GM12872 (cell line): ENCODE measurements around the gene OPRL1.

Source experiments
- CTCF ChIP-seq: IDR thresholded peaks from 3 replicates; pipeline ENCODE4 v1.5.1; 2011; ENCODE audit warnings: low read depth, mild to moderate bottlenecking, low read length, moderate library complexity; ENCODE audit not compliant: insufficient read depth

The OPRL1 gene

GRCh38 chr20:64039293-64040160, 40.4 kb upstream of the OPRL1 start:
- no peak for TF ChIP-seq CTCF

GRCh38 chr20:64040231-64041039, 39.4 kb upstream of the OPRL1 start:
- TF ChIP-seq CTCF: no peak

DNA sequence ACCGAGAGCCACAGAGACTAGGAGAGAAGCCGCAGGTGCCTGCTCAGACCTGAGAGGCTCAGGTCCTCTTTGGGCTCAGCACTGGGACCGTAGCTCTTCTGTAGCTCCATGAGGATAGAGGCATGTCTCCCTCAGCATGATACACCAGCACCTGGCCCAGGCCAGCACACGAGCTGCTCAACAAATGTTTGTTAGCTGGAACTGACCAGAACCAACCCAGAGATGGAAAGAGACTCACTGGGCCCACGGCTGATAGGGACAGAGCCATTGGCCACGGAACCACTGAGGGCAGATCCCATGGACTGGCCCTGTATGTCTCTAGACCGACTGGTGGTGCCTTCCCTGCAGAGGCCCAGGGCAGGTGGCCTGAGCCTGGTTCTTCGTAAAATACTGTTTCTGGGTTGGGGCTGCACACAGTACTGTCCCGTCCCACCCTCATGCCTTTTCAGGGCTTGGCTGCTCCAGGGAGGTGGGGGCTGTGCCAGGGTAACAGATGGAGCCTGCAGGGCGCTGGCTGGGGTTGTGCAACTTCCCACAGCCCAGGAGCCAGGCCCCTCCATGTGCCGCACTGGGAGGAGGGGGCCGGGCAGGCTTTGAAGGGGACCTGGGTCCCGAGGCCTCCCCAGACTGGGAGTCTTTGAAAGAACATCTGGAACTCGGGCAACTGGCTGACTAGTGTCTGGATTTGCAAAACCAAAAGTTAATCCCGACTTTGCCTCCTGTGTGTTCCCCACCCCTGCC, 38.7 kb upstream of the OPRL1 start:
- TF ChIP-seq CTCF: no peak

DNA sequence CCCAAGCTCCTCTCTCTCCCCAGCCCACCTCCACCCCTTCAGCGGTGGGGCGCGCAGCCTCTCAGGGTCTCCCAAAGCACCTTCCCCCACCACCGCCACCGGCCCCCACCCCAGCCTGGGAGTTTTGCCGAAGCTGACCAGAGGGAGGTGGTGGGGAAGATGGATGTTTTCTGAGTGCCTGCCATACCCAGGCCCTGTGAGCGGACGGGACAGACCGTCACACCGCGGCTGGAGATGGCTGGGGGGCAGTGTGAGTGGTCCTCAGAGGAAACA, 38.2 kb upstream of the OPRL1 start:
- no peak for TF ChIP-seq CTCF

GRCh38 chr20:64042054-64042781, 37.7 kb upstream of the OPRL1 start:
- TF ChIP-seq CTCF: no peak

GRCh38 chr20:64043768-64044167, 36.1 kb upstream of the OPRL1 start:
- TF ChIP-seq CTCF: no peak
